AG09309 (cell line): ENCODE measurements around the gene DAGLA.

Source experiments
- DNase-seq: peaks from one replicate; pipeline ENCODE4 v3.0.0-alpha.2; 2010; ENCODE audit warnings: low read depth
- H3K4me3 ChIP-seq: 2 replicates; pipeline ENCODE4 v1.5.1; 2011; ENCODE audit warnings: mild to moderate bottlenecking, low read depth, low read length, moderate library complexity; ENCODE audit not compliant: control insufficient read depth
- TF ChIP-seq, protein P1 (sequence below): IDR thresholded peaks from 2 replicates; pipeline ENCODE4 v1.5.1; 2011; ENCODE audit warnings: mild to moderate bottlenecking, low read depth, low read length, inconsistent platforms; ENCODE audit not compliant: insufficient read depth, control insufficient read depth; ENCODE audit errors: missing control alignments

DAGLA gene

DNA sequence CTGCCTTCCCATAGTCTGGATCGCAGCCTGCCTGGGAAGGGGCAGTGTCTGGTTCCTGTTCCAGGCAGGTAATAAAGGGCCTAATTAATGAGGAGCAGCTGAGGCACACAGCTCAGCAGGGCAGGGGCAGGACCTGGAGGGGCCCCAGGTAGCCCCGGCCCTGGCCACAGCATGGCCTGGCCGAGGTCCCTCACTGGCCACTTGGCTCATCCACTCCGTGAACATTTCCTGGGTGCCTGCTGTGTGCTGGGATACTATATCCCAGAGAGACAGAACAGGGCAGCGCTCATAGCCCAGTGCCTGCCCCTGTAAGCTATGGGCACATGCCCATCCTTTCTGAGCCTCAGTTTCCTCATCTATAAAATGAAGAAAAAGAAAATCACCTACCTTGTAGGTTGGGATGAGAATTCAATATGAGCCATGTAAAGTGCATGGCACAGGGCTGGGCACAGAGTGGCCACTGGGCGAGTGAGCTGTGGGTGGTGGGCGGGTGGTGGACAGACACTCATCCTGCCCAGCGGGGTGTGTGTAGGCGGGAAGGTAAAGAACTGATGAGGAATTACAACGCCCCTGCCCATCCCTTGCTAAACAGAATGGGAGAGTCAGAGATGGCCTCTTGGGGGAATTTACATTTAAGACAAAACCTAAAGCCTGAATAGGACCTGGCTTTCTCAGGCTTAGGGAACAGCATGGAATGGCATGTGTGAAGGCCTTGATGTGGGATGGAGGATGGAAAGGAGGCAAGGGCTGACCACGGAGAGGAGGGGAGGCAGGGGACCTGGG lies 81.4 kb downstream of the DAGLA start:
- DNase-seq = no peak
- TF ChIP-seq, protein P1, sequence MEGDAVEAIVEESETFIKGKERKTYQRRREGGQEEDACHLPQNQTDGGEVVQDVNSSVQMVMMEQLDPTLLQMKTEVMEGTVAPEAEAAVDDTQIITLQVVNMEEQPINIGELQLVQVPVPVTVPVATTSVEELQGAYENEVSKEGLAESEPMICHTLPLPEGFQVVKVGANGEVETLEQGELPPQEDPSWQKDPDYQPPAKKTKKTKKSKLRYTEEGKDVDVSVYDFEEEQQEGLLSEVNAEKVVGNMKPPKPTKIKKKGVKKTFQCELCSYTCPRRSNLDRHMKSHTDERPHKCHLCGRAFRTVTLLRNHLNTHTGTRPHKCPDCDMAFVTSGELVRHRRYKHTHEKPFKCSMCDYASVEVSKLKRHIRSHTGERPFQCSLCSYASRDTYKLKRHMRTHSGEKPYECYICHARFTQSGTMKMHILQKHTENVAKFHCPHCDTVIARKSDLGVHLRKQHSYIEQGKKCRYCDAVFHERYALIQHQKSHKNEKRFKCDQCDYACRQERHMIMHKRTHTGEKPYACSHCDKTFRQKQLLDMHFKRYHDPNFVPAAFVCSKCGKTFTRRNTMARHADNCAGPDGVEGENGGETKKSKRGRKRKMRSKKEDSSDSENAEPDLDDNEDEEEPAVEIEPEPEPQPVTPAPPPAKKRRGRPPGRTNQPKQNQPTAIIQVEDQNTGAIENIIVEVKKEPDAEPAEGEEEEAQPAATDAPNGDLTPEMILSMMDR = no peak
- no peak overlapping the region for H3K4me3 ChIP-seq

DNA sequence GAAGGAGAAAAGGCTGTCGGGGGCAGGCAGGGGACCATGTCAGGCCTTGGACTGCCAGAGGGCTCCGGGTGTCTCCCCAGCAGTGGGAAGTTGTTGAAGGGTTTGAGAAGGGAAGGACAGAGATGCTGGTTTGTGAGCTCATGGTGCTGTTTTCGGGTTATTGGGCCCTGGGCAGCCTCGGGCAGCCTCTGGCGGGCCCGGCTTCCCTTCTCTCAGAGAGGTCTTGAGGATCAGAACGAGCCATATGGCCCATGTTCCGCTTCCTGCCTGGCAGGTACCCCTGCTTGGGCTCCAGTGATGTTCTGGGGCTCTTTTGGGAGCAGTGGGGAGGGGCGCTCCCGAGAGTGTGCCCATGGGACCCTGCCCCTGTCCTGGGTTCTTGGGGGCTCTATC lies 82.0 kb downstream of the DAGLA start:
- TF ChIP-seq, protein P1 = no peak
- no peak overlapping the region for H3K4me3 ChIP-seq
- DNase-seq = no peak

DNA sequence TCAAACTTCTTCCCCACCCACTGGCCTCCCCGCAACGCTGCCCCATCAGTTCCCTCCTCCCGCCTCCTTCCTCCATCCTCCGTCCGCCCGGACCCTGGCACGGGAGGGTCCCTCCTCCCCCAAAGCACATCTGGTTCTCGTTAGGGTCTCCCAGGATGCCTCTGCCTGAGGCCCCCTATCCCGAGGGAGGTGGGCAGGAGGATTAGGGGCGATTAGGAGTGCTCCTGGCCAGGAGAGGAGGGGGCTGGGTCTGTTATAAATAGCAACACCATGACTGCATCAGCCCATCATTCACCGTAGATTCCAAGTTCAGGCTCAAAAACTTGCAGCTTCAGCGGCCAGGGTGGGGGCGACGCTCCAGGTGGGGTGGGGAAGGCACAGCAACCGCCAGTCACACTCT lies 82.6 kb downstream of the DAGLA start:
- no peak for DNase-seq
- TF ChIP-seq, protein P1 = no peak

DNA sequence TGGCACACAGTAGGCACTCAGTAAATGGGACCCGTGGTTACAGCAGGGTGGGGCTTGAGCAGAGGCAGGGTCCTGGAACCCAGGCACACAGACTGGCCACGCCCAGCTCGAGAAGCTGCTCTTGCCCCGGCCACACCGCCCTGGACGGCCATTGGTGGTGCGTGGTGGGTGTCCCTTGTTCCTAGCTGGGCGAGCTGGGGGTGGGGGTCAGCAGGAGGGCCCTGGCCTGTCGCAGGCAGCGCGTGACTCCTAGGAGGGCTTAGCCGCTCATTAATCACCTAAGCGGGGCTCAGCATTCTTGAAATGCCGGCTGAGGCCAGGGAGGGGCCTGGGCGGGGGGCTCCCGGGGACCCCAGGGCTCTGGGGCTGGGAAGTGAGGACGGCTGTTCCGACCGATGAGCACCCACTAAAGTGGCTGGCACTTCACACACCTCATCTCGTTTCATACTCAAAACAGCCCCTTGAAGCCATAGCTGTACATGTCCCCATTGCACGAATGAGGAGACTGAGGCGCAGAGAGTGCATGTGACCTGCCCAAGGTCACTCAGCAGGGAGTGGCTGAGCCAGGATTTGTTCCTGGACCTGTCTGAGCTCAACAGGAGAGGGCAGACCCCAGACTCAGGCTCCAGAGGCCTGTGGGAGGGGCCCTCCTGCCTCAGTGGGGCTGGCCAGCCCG lies 83.9 kb downstream of the DAGLA start:
- TF ChIP-seq, protein P1 = no peak
- no peak for DNase-seq
- H3K4me3 ChIP-seq = no peak overlapping the region

More for the DNA sequence above, 82.6 kb downstream of the DAGLA start:
- H3K4me3 ChIP-seq = no peak overlapping the region

DNA sequence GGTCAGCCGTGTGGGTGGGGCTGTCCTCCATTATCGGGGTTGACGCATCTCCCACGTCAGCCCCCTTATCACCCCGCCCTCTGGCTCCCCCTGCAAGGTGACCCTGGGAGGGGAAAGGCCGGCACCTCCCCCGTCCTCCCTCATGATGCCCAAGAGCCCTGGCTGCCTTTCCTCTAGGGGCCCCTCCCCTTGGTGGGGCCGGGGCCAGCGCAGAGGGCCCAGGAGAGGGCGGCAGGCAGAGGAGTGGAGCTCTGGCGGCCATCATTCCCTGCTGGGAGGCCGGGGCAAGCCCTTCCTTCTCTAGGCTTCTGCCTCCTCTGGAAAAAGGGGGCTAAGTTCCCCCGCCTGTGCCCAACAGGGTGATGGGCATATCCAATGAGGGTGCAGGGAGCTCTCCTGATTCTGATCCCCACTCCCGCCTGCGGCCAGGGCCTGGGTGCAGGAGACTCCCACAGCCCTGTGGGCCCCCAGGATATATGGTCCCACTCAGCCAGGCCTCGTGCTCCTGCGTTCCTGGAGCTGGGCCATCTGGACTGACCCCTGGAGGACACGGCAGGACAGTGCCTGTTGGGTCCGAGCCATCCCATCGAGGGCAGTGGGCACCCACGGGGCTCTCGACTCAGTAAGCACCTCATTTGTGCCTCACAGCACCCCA lies 84.5 kb downstream of the DAGLA start:
- H3K4me3 ChIP-seq = no peak overlapping the region
- DNase-seq = no peak
- TF ChIP-seq, protein P1 = no peak

DNA sequence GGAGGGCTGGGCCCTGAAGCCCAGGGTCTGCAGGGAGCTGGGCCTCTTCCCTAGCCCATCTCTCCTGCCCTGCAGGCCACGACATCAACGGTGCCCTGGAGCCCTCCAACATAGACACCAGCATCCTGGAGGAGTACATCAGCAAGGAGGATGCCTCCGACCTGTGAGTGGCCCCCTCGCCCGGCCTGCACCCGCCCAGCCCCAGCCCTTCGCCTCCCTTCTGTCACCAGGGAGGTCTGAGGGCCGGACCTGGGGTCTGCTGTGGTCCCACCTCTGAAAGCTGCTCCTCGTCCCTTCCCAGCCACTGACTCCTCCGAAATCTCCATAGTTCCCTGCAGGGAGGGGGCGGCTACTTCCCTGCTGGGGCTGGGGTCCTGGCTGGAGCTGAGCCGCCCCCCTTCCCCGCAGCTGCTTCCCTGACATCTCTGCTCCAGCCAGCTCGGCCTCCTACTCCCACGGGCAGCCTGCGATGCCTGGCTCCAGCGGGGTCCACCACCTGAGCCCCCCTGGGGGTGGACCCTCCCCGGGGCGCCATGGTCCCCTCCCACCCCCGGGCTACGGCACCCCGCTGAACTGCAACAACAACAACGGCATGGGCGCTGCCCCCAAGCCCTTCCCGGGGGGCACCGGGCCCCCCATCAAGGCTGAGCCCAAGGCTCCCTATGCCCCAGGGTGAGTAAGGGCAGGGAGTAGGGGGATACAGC lies 85.5 kb downstream of the DAGLA start:
- no peak overlapping the region for H3K4me3 ChIP-seq
- TF ChIP-seq, protein P1 = no peak
- no peak for DNase-seq
